Upper lobe of left lung (tissue), 6 donors: ENCODE results near the gene PLPPR2. TPM values are rescaled to one million over a fixed set of nuclear protein-coding genes. Genes with fewer than 3 reads are reported as not detected.
"Not testable (repeated sequence)": the region's sequence is repeated elsewhere in the genome, so short reads cannot be mapped to it uniquely, and the experiment has no call there.

Source experiments
- ATAC-seq, 2 donors: fragments of 200-7000 bp; cut with Tn5 transposase; one replicate each; pipeline ENCODE4 v1.9.1; 2022; ENCODE audit warnings: mild to moderate bottlenecking in 2 of 2, moderate library complexity in 2 of 2; ENCODE audit not compliant: low FRiP score in 2 of 2
- DNase-seq, 2 donors: peaks; one replicate each; pipeline ENCODE4 v3.0.0-alpha.2; 2019 to 2020
- H3K27ac ChIP-seq, 4 donors: fragments of 200-600 bp; sonication (generic); one replicate each; pipeline ENCODE4 v1.5.1; 2016 to 2019
- H3K27me3 ChIP-seq, 4 donors: fragments of 200-600 bp; sonication (generic); one replicate each; pipeline ENCODE4 v1.5.1; 2017 to 2019
- H3K36me3 ChIP-seq, 4 donors: fragments of 200-600 bp; sonication (generic); one replicate each; pipeline ENCODE4 v1.5.1; 2016 to 2019
- H3K4me1 ChIP-seq, 4 donors: fragments of 200-600 bp; sonication (generic); one replicate each; pipeline ENCODE4 v1.5.1; 2018 to 2019
- H3K4me3 ChIP-seq, 4 donors: fragments of 200-600 bp; sonication (generic); one replicate each; pipeline ENCODE4 v1.5.1; 2017 to 2019; ENCODE audit warnings: mild to moderate bottlenecking in 2 of 4, moderate library complexity in 1 of 4
- H3K9me3 ChIP-seq, 4 donors: fragments of 200-600 bp; sonication (generic); one replicate each; pipeline ENCODE4 v1.5.1; 2018 to 2019
- EP300 ChIP-seq, 4 donors: sonication (generic); formaldehyde crosslinking; IDR thresholded peaks; one replicate each; pipeline ENCODE4 v1.5.1; 2017; ENCODE audit warnings: antibody characterized with exemption in 4 of 4, control low read depth in 2 of 4
- POLR2A ChIP-seq, 4 donors: fragments of 450-650 bp; IDR thresholded peaks; one replicate each; pipeline ENCODE4 v1.5.1; 2016 to 2017; ENCODE audit warnings: antibody characterized with exemption in 4 of 4, mild to moderate bottlenecking in 2 of 4
- POLR2AphosphoS5 ChIP-seq, 2 donors: sonication (generic); formaldehyde crosslinking; IDR thresholded peaks; one replicate each; pipeline ENCODE4 v1.5.1; 2017; ENCODE audit warnings: antibody characterized with exemption in 2 of 2
- WGBS, 2 donors: methylation state at CpG; one replicate each; pipeline ENCODE4 v1.1.5; 2017 to 2018; 5-methylcytosine and 5-hydroxymethylcytosine counted together
- total RNA-seq, 6 donors: library from RNA; depleted of rRNA in 4 of 6; stranded (reverse); fragments of >200 nt in 4 of 6; gene quantifications; one replicate each; pipeline versions ENCODE4 v1.1.0 to v1.2.1, GENCODE V29; 2016 to 2021
- TF ChIP-seq, protein P1 (sequence below), 6 experiments: fragments of 450-650 bp in 4 of 6; fragments of 200-600 bp in 2 of 6; sonication (generic) in 2 of 6; IDR thresholded peaks; one replicate each; pipeline ENCODE4 v1.5.1; 2016 to 2019; ENCODE audit warnings: antibody characterized with exemption in 6 of 6
- donor health status: DM: no; HTN: no; CAD: no; lungs with moderate emphysema.
- donor health status: DM: no; HTN: yes; CAD: no; lungs with severe emphysema.

The PLPPR2 gene
- total RNA-seq, 6 donors from 2014 or later = 10.8 to 53.8 (median 26.0) TPM

DNA sequence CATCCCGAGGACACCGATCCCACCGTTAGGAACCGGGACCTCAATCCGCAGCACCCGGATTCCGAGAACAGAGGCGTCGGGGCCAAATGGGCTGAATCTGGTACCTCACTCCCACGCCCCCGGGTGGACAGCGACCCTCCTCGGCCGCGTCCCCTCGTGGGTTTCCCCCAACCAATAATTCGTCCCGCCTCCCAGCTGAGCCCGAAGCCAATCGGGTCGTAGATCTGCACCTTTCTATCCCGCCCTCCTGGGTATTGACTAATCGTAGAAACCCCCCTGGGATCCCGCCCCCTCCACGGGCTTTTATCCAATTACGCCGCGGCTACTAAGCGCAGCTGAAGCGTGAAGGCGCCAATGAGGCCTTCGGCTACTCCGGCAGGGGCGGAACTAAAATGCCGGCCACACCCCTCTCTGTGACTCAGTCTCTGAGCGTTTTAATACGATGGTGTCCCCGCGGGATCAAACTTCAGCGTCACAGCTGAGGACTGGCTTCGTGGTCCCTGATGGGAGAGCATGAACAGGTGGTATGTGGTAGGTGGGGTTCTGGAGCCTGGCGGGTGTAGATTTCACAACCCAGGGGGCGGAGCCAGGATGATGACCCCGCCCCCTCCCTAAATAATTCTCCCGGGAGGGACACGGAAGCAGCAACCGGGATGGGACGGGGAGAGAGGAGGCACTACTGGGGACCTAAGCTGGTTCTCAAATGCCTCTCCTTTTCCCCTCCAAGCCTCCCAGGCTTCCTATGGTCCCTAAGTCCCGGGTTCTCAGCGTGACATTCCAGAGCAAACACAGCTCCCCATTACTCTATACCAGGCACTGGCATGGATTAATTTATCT lies 8.9 kb upstream of the PLPPR2 start, which contains the start of the genes CCDC159 and TMEM205:
CCDC159 (plus strand) TSS at position 416 of the 837 bp plus-strand sequence; CDS start at position 504, 88 bp downstream.
TMEM205 (minus strand) TSS at position 165 of the 837 bp plus-strand sequence. CDS start 649 bp downstream, outside the sequence.
- Histone ChIP-seq H3K9me3 (peaks cover 0 to 5% (median 1%) of the 10 kb centered on the region in 4 donors), H3K27me3 (no peaks in the 10 kb centered on the region), H3K36me3 (peaks cover 0 to 4% (median 2%) of the 10 kb centered on the region in 4 donors), H3K4me1 (peaks cover 23 to 33% (median 27%) of the 10 kb centered on the region in 4 donors), H3K27ac (peak within 1 kb of the TSS; percentile 80 to 91 (median 90)), H3K4me3 (peak within 1 kb of the TSS; percentile 67 to 83 (median 76))
- ATAC-seq (peak; percentile 97), DNase-seq (peak; percentile 87 to 98)
- TF ChIP-seq EP300 (IDR thresholded peaks at IDR 0.05) = peak in 1 of 4 donors; percentile 83
- peak in 3 of 4 donors; percentile 46 to 84 (median 65) for TF ChIP-seq POLR2A (IDR thresholded peaks at IDR 0.05)
- TF ChIP-seq, protein P1, sequence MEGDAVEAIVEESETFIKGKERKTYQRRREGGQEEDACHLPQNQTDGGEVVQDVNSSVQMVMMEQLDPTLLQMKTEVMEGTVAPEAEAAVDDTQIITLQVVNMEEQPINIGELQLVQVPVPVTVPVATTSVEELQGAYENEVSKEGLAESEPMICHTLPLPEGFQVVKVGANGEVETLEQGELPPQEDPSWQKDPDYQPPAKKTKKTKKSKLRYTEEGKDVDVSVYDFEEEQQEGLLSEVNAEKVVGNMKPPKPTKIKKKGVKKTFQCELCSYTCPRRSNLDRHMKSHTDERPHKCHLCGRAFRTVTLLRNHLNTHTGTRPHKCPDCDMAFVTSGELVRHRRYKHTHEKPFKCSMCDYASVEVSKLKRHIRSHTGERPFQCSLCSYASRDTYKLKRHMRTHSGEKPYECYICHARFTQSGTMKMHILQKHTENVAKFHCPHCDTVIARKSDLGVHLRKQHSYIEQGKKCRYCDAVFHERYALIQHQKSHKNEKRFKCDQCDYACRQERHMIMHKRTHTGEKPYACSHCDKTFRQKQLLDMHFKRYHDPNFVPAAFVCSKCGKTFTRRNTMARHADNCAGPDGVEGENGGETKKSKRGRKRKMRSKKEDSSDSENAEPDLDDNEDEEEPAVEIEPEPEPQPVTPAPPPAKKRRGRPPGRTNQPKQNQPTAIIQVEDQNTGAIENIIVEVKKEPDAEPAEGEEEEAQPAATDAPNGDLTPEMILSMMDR (IDR thresholded peaks at IDR 0.05) = peak in 2 of 6 experiments; percentile 6 to 7
- TF ChIP-seq POLR2AphosphoS5 (IDR thresholded peaks at IDR 0.05) = peak in 1 of 2 donors; percentile 92
- WGBS, 2 donors = 0 to 1% methylated on average over 6 to 47 of the region's 50 CpGs

DNA sequence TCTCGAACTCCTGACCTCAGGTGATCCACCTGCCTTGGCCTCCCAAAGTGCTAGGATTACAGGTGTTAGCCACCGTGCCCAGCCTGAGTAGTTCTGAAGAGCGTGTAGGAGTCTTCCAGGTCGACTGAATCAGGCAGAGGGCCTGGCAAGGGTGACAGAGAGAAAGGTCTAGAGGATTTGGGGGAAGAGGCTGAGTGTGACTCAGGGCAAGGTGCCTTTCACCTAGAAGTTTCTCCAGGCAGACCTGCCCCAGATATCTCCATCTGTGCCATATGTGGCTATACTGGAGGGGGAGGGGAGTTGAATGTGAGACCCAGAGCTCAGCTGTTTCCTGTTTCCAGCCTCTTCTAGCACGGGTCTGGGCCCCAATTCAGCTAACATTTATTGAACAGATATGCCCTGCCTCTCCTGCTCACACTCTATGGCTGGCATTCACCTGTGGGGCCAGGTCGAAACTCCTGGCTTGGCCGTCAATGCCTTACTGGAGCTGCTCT lies 7.6 kb upstream of the PLPPR2 start:
- peak overlapping the region in 1 of 4 donors; percentile 90 for H3K27ac ChIP-seq
- H3K36me3 ChIP-seq = peaks cover 0 to 4% (median 2%) of the 10 kb centered on the region in 4 donors
- peaks cover 23 to 33% (median 27%) of the 10 kb centered on the region in 4 donors for H3K4me1 ChIP-seq
- H3K27me3 ChIP-seq = no peaks in the 10 kb centered on the region
- H3K9me3 ChIP-seq = peaks cover 0 to 5% (median 1%) of the 10 kb centered on the region in 4 donors
- H3K4me3 ChIP-seq = no peak overlapping the region
- DNase-seq (no peak), ATAC-seq (no peak)
- TF ChIP-seq POLR2AphosphoS5 (IDR thresholded peaks at IDR 0.05) (no peak), POLR2A (IDR thresholded peaks at IDR 0.05) (no peak), EP300 (IDR thresholded peaks at IDR 0.05) (no peak)
- TF ChIP-seq, protein P1 (IDR thresholded peaks at IDR 0.05) = no peak
- WGBS, 2 donors = 74 to 75% methylated on average over 7 of the region's 7 CpGs

DNA sequence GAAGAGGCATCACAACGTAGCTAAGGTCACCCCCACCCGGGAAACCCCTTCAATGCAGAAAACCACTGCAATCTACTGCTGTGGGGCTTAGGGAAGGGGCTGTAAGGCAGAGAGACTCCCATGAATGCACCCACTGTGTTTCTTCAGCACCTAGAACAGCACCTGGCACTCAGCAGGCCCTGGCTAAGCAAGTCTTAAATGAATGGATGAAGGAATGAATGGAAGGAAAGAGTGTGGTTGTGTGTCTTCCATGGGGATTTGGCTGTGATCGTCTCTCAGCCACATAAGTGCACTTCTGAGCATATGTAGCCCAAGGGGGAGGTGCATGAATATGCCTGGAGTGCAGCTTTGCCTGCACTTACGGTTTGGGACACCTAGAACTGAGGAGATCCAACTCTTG lies 6.1 kb upstream of the PLPPR2 start:
- Histone ChIP-seq H3K27ac (no peak overlapping the region), H3K27me3 (no peaks in the 10 kb centered on the region), H3K4me3 (no peak overlapping the region), H3K9me3 (peaks cover 0 to 5% (median 1%) of the 10 kb centered on the region in 4 donors), H3K4me1 (peaks cover 20 to 27% (median 22%) of the 10 kb centered on the region in 4 donors), H3K36me3 (no peaks in the 10 kb centered on the region)
- TF ChIP-seq, protein P1 (IDR thresholded peaks at IDR 0.05) = no peak
- TF ChIP-seq EP300 (IDR thresholded peaks at IDR 0.05) (no peak), POLR2AphosphoS5 (IDR thresholded peaks at IDR 0.05) (no peak), POLR2A (IDR thresholded peaks at IDR 0.05) (no peak)
- WGBS, 2 donors = 88 to 96% methylated on average over 4 of the region's 4 CpGs
- DNase-seq (no peak), ATAC-seq (no peak)

DNA sequence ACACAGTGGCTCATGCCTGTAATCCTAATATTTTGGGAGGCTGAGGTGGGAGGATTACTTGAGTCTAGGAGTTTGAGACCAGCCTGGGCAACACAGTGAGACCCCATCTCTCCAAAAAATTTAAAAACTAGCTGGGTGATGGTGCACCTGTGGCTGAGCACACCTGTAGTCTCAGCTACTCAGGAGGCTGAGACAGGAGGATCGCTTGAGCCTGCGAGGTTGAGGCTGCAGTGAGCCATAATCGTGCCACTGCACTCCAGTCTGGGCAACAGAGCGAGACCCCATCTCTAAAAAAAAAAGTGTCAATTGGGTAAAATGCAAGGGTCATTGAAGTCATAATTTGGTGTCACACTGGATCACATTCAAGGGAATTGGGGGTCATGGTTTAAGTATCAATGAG lies 1.1 kb upstream of the PLPPR2 start:
- not testable (repeated sequence) for DNase-seq, H3K36me3 ChIP-seq, H3K27me3 ChIP-seq, H3K4me3 ChIP-seq, H3K27ac ChIP-seq, H3K9me3 ChIP-seq, ATAC-seq
- WGBS, 2 donors = 92 to 98% methylated on average over 4 of the region's 4 CpGs
- peaks cover 6 to 26% (median 13%) of the 10 kb centered on the region in 4 donors for H3K4me1 ChIP-seq

DNA sequence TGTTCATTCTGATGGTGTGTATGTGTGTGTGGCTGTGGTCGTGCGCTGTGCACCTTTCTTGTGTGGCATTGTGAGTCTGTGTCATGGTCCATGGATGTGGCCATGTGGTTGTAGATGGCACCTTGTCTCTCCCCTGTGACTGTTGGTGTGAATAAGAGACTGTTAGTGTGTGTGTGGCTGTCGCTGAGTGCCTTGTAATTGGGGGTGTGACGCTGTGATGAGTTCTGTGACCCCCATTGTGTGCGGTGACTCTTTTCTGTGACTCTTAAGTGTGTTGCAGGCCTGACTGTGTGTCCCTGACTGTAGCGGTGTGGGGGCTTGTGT lies 804 bp downstream of the PLPPR2 start:
- peak overlapping the region; percentile 10 to 67 (median 66) for H3K4me3 ChIP-seq
- WGBS, 2 donors = 85 to 95% methylated on average over 3 to 6 of the region's 6 CpGs

More for the DNA sequence above, 804 bp downstream of the PLPPR2 start:
- Histone ChIP-seq H3K36me3 (peaks cover 0 to 19% (median 7%) of the 10 kb centered on the region in 4 donors), H3K4me1 (peaks cover 6 to 26% (median 13%) of the 10 kb centered on the region in 4 donors), H3K9me3 (no peaks in the 10 kb centered on the region), H3K27ac (peak overlapping the region in 3 of 4 donors; percentile 75 to 96 (median 85)), H3K27me3 (no peaks in the 10 kb centered on the region)
- DNase-seq (no peak), ATAC-seq (no peak)
- TF ChIP-seq POLR2AphosphoS5 (IDR thresholded peaks at IDR 0.05) (no peak), POLR2A (IDR thresholded peaks at IDR 0.05) (no peak), EP300 (IDR thresholded peaks at IDR 0.05) (no peak)
- TF ChIP-seq, protein P1 (IDR thresholded peaks at IDR 0.05) = no peak
